K562 (cell line): ENCODE data around the gene PSORS1C2. TPM values are rescaled to one million over a fixed set of nuclear protein-coding genes. Genes with fewer than 3 reads are reported as not detected.

Experiments
- CHD1 ChIP-seq: fragments of 200-600 bp; sonication (generic); IDR thresholded peaks from one replicate; pipeline ENCODE4 v1.6.1; 2012; ENCODE audit warnings: mild to moderate bottlenecking, moderate library complexity, low read length, inconsistent platforms
- HDAC6 ChIP-seq: IDR thresholded peaks from 2 replicates; pipeline ENCODE4 v1.6.1; 2012; ENCODE audit warnings: low read depth, mild to moderate bottlenecking, control low read depth, inconsistent platforms, low read length, moderate library complexity
- JUND ChIP-seq, 2 experiments: IDR thresholded peaks; 2 replicates in 1 of 2; 3 replicates in 1 of 2; pipeline ENCODE4 v1.6.1; 2011; ENCODE audit warnings: borderline replicate concordance in 2 of 2, low read depth in 2 of 2, low read length in 2 of 2, improper control_type of control experiment in 1 of 2, missing biosample characterization in 1 of 2, missing genetic modification characterization in 1 of 2, missing genetic modification reagents in 1 of 2
- MEIS2 ChIP-seq: fragments of 450-650 bp; IDR thresholded peaks from 2 replicates; pipeline ENCODE4 v1.6.1; 2014; ENCODE audit warnings: mild to moderate bottlenecking; ENCODE audit not compliant: partially characterized antibody
- MNT ChIP-seq, 2 experiments: fragments of 450-650 bp; conservative IDR thresholded peaks; 2 replicates each; pipeline ENCODE4 v1.6.1; 2017; ENCODE audit warnings: mild to moderate bottlenecking in 2 of 2, moderate library complexity in 2 of 2
- NR2C2 ChIP-seq, 2 experiments: fragments of 200-800 bp in 1 of 2; sonication (Bioruptor generic) in 1 of 2; sonication (generic) in 1 of 2; formaldehyde crosslinking in 1 of 2; IDR thresholded peaks; 2 replicates each; pipeline versions ENCODE4 v1.6.1 to v1.8.0; 2016 to 2022; ENCODE audit warnings: mild to moderate bottlenecking in 1 of 2, missing compliant biosample characterization in 1 of 2, missing genetic modification characterization in 1 of 2, missing genetic modification reagents in 1 of 2
- SMAD3 ChIP-seq: fragments of 450-650 bp; formaldehyde crosslinking; conservative IDR thresholded peaks from 2 replicates; pipeline ENCODE4 v1.4.0; 2020; ENCODE audit warnings: mild to moderate bottlenecking
- ZFP1 ChIP-seq: fragments of 450-650 bp; formaldehyde crosslinking; IDR thresholded peaks from 2 replicates; pipeline ENCODE4 v1.4.0; 2020; ENCODE audit warnings: mild to moderate bottlenecking, mixed read lengths
- ZFP36 ChIP-seq: fragments of 150-350 bp; IDR thresholded peaks from 2 replicates; pipeline ENCODE4 v1.6.1; 2018; ENCODE audit warnings: low read length, low read depth; ENCODE audit not compliant: partially characterized antibody
- polyA plus RNA-seq, 8 experiments: library from polyadenylated mRNA; depleted of rRNA in 4 of 8; stranded (reverse) in 5 of 8; unstranded in 3 of 8; fragments of >200 nt; fragmentation: Nextera tagmentation in 2 of 8; fragmentation: Illumina TruSeq in 1 of 8; extraction: Ambion mirVana in 2 of 8; extraction: Trizol in 1 of 8; gene quantifications; 2 replicates each; pipeline versions ENCODE4 v1.2.1 to v1.2.3, GENCODE V29; 2011 to 2014; ENCODE audit warnings: inconsistent platforms in 1 of 8, missing spikeins in 1 of 8
- total RNA-seq, 7 experiments: library from RNA; depleted of rRNA in 6 of 7; stranded (reverse); fragments of >200 nt in 6 of 7; fragmentation: Illumina TruSeq in 2 of 7; extraction: Trizol in 2 of 7; gene quantifications; 2 replicates each; pipeline versions ENCODE4 v1.2.1 to v1.2.3, GENCODE V29; 2011 to 2021; ENCODE audit warnings: low replicate concordance in 1 of 7

The PSORS1C2 gene
- total and polyA plus RNA-seq, 9 of the 15 experiments (the other 6 are each of a cell fraction or from before 2014, with no cell fraction given): not detected

- TF ChIP-seq SMAD3 (CRISPR knock-in tag) (no peak), ZFP1 (CRISPR knock-in tag) (no peak), NR2C2 (CRISPR knock-in tag; IDR thresholded peaks at IDR 0.05) (0 out of 2 replicates have a peak, but pooled peaks have one; percentile 15), NR2C2 (tag; IDR thresholded peaks at IDR 0.05) (no peak), JUND (IDR thresholded peaks at IDR 0.05; ENCODE audit: borderline replicate concordance, low read depth, low read length) (peak; percentile 9; the same call in 1 of the 2 replicates), JUND (tag; IDR thresholded peaks at IDR 0.05; ENCODE audit: borderline replicate concordance, low read depth, low read length) (no peak), CHD1 (no peak), MEIS2 (no peak), HDAC6 (no peak), MNT (conservative IDR thresholded peaks at IDR 0.05) (0 out of 4 replicates have a peak, but pooled peaks of 1 of the 2 experiments have one; percentile 19), ZFP36 (no peak)
These were observed 15.8 kb downstream of the PSORS1C2 start (continued) for GRCh38 chr6:31122791-31123706.
